GM10847 (cell line): Measurements from ENCODE around the gene ARHGAP1.

ENCODE experiments used
- POLR2A ChIP-seq: IDR thresholded peaks from 2 replicates; pipeline ENCODE4 v1.6.1; 2011; ENCODE audit not compliant: insufficient read length; ENCODE audit errors: extremely low read depth

The ARHGAP1 gene

GRCh38 chr11:46682773-46683752 lies 17.4 kb downstream of the ARHGAP1 start:
- TF ChIP-seq POLR2A, result no peak

- no peak for TF ChIP-seq POLR2A
Observed at GRCh38 chr11:46681814-46682213, 18.6 kb downstream of the ARHGAP1 start.

GRCh38 chr11:46680815-46681214 lies 19.6 kb downstream of the ARHGAP1 start:
- no peak for TF ChIP-seq POLR2A

GRCh38 chr11:46680164-46680760 lies 20.2 kb downstream of the ARHGAP1 start:
- no peak for TF ChIP-seq POLR2A

GRCh38 chr11:46679241-46680163 lies 20.9 kb downstream of the ARHGAP1 start:
- TF ChIP-seq POLR2A, result no peak

DNA sequence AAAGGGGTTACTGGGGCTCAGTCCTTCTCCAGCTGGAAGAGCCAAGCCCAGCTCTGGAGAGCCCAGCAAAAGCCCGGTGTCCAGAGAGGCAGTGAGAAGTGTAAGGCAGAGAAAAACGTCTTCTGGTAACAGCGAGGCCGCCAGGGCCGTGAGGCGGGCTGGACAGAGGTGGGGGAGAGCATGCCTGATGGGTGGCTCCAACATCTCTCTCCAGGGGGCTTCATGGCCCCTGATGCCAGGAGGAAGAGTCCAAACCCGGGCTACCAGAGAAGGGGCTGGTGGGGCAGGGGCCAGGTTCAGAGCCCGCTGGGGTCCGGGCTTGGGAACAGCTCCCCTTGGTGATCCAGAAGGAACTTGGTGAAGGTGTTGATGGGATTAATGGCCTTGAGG lies 21.7 kb downstream of the ARHGAP1 start:
- no peak for TF ChIP-seq POLR2A

DNA sequence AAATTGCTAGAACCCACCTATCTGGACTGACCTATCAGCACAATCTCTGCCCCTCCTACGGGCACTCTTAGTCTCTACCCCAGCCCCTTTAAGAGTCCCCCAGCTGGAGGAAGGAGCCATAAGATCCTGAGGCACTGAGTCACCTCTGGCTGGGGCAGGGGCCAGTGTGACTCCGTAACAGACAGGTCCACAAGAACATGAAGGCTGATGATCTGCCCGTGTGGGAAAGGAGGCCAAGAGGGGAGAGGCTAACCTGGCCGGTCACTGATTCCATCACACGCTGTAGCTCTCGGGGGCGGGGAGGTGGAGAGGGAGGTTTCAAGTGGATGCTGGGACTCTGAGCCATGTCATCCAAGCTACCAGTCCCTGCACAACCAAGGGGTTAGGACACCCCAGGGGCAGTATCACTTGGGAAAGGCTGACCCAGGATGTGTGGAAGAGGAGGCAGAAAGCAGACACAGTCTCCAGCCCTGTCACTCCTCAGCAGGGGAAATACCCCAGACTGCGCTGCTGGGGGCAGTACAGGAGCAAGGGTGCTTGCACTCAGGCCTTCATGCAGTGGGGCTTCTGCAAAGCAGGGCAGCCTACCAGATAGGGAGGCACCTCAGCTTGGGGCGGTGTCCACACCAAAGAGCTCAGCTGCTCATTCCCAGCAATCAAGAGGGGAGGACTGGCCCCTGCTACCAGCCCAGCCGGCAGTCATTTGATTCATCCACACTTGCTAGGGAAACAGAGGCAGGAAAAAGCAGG lies 22.3 kb downstream of the ARHGAP1 start:
- no peak for TF ChIP-seq POLR2A

DNA sequence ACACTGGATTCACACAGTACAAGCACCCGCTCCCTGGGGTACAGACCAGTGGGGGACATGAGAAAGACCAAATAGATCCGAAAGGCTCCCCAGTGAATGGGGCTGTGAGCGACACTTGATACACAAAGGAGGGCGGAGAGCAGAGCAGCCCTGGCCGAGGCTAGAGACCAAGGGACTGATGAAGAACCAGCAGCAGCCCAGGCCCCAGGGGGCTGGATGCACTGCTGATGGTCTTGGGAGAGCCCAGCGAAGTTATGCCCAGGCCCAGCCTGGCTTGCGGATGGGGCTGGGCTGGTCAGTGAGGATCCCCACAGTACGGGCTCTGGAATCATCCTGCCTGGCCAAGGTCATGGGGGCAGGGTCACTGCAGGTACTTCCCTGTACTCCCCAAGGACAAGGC lies 23.2 kb downstream of the ARHGAP1 start:
- no peak for TF ChIP-seq POLR2A

DNA sequence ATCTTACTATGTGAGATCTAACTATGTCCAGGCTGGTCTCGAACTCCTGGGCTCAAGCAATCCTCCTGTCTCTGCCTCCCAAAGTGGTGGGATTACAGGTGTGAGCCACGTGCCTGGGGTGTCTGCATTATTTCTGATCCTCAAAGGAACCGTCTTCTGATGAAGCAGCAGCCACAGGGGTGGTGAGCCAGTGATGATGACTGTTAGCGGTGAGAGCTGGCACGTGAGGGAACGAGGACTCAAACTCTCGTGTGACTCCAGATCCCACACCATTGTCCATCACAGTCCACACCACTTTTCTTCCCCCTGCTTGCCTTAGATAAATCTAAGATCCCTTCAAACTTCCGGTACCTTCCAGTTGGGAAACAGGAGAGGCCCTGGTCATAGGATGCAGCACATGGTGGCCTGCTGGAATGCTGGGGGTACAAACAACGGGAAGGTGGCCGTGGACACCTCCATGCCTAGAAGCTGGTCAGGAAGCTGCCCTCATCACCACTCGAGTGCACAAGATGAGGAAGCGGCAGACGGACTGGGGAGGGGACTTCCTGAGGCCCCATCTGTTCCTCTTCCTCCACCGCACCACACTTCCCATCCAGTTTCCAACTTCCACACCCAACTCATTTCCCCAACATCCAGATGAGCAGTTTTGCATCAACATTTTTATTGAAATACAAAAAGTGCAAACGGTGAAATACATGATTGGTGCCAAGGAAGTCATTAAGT lies 23.8 kb downstream of the ARHGAP1 start:
- no peak for TF ChIP-seq POLR2A

DNA sequence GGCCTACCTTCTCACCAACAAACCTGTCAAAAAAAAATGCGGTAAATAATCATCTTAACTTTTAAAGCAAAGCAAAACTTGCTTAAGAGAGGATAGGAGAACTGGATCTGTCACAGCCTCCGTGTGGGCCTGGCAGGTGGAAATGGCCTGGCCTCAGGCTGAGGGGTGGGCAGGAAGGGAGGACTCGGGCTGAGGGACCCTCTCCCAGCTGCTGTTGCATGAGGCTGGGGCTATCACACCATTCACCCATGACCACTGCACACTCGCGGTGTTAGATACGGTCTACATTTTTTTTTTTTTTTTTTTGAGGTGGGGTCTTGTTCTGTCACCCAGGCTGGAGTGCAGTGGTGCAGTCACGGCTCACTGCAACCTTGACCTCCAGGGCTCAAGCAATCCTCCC lies 24.5 kb downstream of the ARHGAP1 start:
- no peak for TF ChIP-seq POLR2A

DNA sequence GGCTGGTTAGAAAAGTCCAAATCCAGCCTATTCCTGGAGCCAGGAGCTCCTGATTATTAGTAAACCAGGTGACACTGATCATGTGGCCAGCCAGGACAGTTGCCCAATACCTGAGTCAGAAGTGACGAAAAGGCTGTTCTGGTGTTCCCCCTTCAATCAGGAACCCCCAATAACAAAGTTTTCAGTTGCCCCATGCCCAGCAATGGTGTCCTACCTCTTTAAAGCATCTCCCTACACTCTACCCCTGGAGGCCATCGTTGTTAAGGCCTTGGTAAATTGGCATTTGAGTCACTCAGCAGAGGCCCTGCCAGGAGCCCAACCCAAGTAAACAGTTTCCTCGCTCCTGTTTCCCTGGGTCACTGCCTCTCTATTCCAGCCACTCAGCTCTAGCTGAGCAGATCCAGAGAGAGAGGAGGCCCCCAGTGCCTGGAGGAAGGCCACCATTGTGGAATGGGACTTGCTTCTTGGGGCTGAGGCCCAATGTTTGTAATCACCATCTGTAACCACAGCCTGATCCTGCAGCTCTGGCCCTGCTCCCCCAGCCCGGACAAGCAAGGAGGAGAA lies 25.0 kb downstream of the ARHGAP1 start:
- no peak for TF ChIP-seq POLR2A

- no peak for TF ChIP-seq POLR2A
Observed at GRCh38 chr11:46674463-46675287, 25.7 kb downstream of the ARHGAP1 start.
